Measurements from ENCODE around the gene PDZK1.
"Not testable (repeated sequence)": the region's sequence is repeated elsewhere in the genome, so short reads cannot be mapped to it uniquely, and the experiment has no call there.

PDZK1 gene

GRCh38 chr1:145707183-145707867 lies at the start of gene PDZK1:
Gene PDZK1, minus strand, starts transcription at chr1:145707368. Its CDS starts 19,347 bp downstream, at chr1:145688021.
- DNase-seq, result no peak

- DNase-seq, result no peak
These were observed 44.4 kb upstream of the PDZK1 start for GRCh38 chr1:145751491-145752037.

- DNase-seq, result no peak
These were observed 43.3 kb upstream of the PDZK1 start for GRCh38 chr1:145750426-145750825.

- DNase-seq, result no peak
These were observed 40.5 kb upstream of the PDZK1 start for GRCh38 chr1:145747398-145748247.

GRCh38 chr1:145740269-145740668 lies 33.1 kb upstream of the PDZK1 start:
- no peak for DNase-seq

GRCh38 chr1:145736191-145736590 lies 29.0 kb upstream of the PDZK1 start:
- no peak for DNase-seq

- no peak for DNase-seq
These were observed 23.7 kb upstream of the PDZK1 start for GRCh38 chr1:145730900-145731299.

- DNase-seq, result no peak
These were observed 23.3 kb upstream of the PDZK1 start for GRCh38 chr1:145730467-145730866.

GRCh38 chr1:145729666-145730436 lies 22.7 kb upstream of the PDZK1 start:
- no peak for DNase-seq

- no peak for DNase-seq
These were observed 22.0 kb upstream of the PDZK1 start for GRCh38 chr1:145729196-145729595.

- not testable (repeated sequence) for DNase-seq
These were observed 19.0 kb upstream of the PDZK1 start for GRCh38 chr1:145726193-145726592.

- peak; percentile 56 to 63 for DNase-seq
These were observed 13.9 kb upstream of the PDZK1 start for GRCh38 chr1:145720878-145721671.

GRCh38 chr1:145720556-145720877 lies 13.3 kb upstream of the PDZK1 start:
- DNase-seq, result no peak

- no peak for DNase-seq
These were observed 12.3 kb upstream of the PDZK1 start, which contains the start of gene CD160 for GRCh38 chr1:145719230-145720079. Gene CD160, plus strand, starts transcription at chr1:145719499. Its CDS starts 8,829 bp downstream, at chr1:145728328.

GRCh38 chr1:145718465-145718864 lies 11.3 kb upstream of the PDZK1 start:
- not testable (repeated sequence) for DNase-seq

GRCh38 chr1:145717833-145718232 lies 10.7 kb upstream of the PDZK1 start:
- DNase-seq, result no peak

GRCh38 chr1:145716641-145717345 lies 9.6 kb upstream of the PDZK1 start:
- no peak for DNase-seq

- no peak for DNase-seq
These were observed 7.5 kb upstream of the PDZK1 start for GRCh38 chr1:145714524-145715111.

- DNase-seq, result no peak
These were observed 4.1 kb upstream of the PDZK1 start for GRCh38 chr1:145711213-145711651.

Measured in NCI-H2081 (cell line).